CD4-positive, alpha-beta T cell treated with Interleukin-6 at 100 ng/mL for 8 hours (primary cell): ENCODE measurements around the gene VAMP4.
A peak's percentile ranks its signal among the peaks of the same experiment; 100 is the strongest.
"Not testable (repeated sequence)": the region's sequence is repeated elsewhere in the genome, so short reads cannot be mapped to it uniquely, and the experiment has no call there.

ENCODE experiments used
- DNase-seq: peaks from one replicate; pipeline ENCODE4 v3.0.0-alpha.2; 2020; ENCODE audit warnings: mixed read lengths, low spot score

Gene VAMP4

GRCh38 chr1:171751221-171751620 is 9.4 kb upstream of the VAMP4 start:
- DNase-seq = no peak

- DNase-seq = no peak
These were observed 6.8 kb upstream of the VAMP4 start for GRCh38 chr1:171748651-171749050.

- DNase-seq = no peak
These were observed 3.1 kb upstream of the VAMP4 start for GRCh38 chr1:171744986-171745385.

GRCh38 chr1:171743081-171743870 is 1.4 kb upstream of the VAMP4 start:
- no peak for DNase-seq

- no peak for DNase-seq
These were observed 685 bp upstream of the VAMP4 start for GRCh38 chr1:171742577-171742922.

GRCh38 chr1:171740987-171741871 is 636 bp downstream of the VAMP4 start:
- peak; percentile 24 for DNase-seq

- no peak for DNase-seq
These were observed 1.5 kb downstream of the VAMP4 start for GRCh38 chr1:171740356-171740863.

GRCh38 chr1:171739656-171740055 is 2.2 kb downstream of the VAMP4 start:
- DNase-seq = no peak

GRCh38 chr1:171738911-171739310 is 3.0 kb downstream of the VAMP4 start:
- DNase-seq = no peak

GRCh38 chr1:171736196-171736595 is 5.7 kb downstream of the VAMP4 start:
- no peak for DNase-seq

GRCh38 chr1:171730052-171730451 is 11.8 kb downstream of the VAMP4 start:
- no peak for DNase-seq

GRCh38 chr1:171727778-171728177 is 14.1 kb downstream of the VAMP4 start:
- DNase-seq = no peak

- not testable (repeated sequence) for DNase-seq
These were observed 18.7 kb downstream of the VAMP4 start for GRCh38 chr1:171723180-171723579.

GRCh38 chr1:171718848-171719247 is 23.0 kb downstream of the VAMP4 start:
- no peak for DNase-seq

GRCh38 chr1:171718216-171718615 is 23.6 kb downstream of the VAMP4 start:
- DNase-seq = no peak

GRCh38 chr1:171717062-171717718 is 24.7 kb downstream of the VAMP4 start:
- DNase-seq = no peak

GRCh38 chr1:171716616-171717015 is 25.2 kb downstream of the VAMP4 start:
- no peak for DNase-seq

- no peak for DNase-seq
These were observed 26.0 kb downstream of the VAMP4 start for GRCh38 chr1:171715813-171716251.

GRCh38 chr1:171712341-171712740 is 29.5 kb downstream of the VAMP4 start:
- DNase-seq = no peak

GRCh38 chr1:171711643-171712042 is 30.2 kb downstream of the VAMP4 start:
- no peak for DNase-seq

- DNase-seq = no peak
These were observed 34.3 kb downstream of the VAMP4 start for GRCh38 chr1:171707583-171707982.

GRCh38 chr1:171702598-171702997 is 39.3 kb downstream of the VAMP4 start:
- DNase-seq = no peak
